Right hindlimb (tissue), 1 donor: ENCODE measurements around the gene FLCN.
A peak's percentile ranks its signal among the peaks of the same experiment; 100 is the strongest.

ENCODE experiments used
- DNase-seq: peaks from one replicate; pipeline ENCODE4 v3.0.0-alpha.2; 2018

Gene FLCN

DNA sequence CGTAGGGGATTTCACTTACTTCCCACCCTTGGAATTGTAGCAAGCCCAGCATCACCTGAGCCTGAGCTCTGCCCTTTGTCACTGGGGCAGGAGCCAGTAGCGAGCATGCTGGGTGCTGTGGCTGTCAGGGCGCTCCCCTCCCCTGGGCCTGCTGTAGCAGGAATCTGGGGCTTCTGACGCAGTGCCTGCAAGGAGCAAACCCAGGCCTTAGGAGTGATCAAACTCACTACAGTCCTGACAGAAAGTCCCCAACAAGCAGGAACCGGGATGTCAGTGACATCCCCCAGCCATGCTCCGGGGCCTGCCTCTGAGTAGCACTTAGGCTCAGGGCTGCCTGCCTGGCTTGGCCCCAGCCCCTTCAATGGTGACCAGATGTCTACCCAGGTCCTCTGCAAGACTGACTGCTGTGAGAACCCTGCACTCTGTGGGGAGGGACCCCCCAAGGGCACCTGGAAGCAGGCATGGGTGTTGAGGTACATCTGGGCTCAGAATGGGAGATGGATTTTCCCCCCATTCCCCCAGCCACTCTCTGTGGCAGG lies 54.3 kb downstream of the FLCN start:
- no peak for DNase-seq

GRCh38 chr17:17181666-17182597 lies 55.0 kb downstream of the FLCN start:
- no peak for DNase-seq

GRCh38 chr17:17180741-17181525 lies 56.0 kb downstream of the FLCN start:
- DNase-seq, result no peak

DNA sequence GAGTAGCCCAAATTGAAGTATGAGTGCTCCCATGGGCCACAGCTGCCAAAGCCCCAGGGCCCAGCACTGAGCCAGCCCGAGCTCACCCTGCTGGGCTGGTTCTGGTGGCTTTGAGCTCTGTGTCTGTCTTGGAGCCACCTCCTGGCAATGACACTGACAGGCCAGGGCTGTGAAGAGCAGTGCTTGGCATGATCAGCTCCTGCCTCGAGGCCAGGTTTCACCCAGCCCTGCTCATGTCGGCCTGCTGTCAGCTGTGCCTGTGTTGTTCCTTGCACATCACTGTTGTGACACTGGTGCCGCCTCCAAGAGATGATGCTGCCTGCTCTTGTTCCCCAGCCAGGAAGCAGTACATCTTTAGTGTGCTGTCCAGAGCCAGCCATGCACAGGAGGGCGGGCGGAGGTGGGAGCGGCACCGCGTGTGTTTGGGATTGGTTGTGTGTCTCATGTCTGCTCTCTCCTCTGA lies 56.8 kb downstream of the FLCN start:
- DNase-seq, result no peak

DNA sequence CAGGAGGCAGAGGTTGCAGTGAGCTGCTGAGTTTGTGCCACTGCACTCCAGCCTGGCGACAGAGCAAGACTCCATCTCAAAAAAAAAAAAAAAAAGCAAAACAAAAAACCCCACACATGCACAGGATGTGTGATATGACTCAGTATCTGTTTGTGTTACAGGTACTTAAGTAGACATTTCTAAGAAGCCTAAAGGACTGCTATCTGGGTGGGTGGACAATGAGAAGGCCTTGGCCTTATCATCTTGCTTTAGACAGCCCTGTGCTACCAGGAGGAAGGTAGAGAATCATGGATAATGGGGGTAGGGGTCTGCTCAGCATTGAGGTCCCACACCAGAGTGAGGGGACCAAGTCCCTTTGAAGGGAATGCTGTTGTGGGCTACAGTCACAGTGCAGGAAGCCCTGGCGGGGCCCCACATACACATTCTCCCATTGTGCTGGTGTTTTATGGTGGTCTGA lies 57.6 kb downstream of the FLCN start:
- DNase-seq, result no peak

DNA sequence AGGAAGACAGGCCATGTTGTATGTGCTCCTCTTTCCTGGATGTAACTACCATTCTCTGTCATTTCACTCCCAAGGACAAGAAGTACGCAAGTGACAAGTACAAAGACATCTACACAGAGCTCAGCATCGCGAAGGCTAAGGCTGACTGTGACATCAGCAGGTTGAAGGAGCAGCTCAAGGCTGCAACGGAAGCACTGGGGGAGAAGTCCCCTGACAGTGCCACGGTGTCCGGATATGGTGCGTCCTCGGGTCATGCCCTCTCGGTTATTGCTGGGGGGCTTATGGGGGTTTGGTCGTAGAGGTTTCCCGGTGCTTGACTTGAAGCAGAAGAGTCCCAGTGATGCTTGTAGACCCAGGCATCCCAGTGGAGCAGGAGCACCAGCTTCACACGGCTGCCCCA lies 59.8 kb downstream of the FLCN start:
- no peak for DNase-seq

- no peak for DNase-seq
Observed at GRCh38 chr17:17176341-17176740, 60.6 kb downstream of the FLCN start.

DNA sequence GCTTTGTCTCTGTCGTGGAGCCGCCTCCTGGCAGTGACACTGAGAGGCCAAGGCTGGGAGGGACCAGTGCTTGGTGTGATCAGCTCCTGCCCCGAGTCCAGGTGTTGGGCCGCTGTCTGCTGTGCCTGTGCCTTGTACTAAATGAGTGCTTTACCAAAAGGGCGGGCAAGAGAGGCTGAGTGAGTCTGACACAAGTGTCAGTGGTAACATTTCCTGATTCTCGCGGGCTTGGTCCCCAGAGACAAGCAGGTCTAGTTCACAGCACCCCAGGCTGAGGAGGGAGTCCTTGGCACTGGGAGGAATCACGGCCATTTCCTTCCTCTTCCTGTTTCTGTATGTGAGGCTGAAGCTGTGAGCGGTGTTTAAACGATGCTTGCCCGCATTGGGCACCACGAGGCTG lies 61.1 kb downstream of the FLCN start:
- DNase-seq, result no peak

DNA sequence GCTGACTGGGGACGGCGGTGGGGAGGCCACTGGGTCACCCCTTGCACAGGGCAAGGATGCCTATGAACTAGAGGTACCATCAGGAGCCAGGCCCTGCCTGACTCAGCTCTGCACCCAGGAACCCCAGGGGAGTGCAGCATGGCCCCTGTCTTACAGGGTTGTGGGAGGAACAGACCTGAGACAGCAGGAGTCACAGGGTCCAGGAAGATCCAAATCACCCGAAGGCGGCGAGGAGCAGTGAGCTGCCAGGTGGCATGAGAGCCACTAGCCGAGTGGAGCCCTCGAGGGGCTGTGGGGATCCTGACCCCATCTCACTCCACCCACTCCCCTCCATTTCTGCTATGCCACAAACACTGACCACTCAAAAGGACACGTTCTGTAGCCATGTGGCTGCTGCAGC lies 61.6 kb downstream of the FLCN start:
- DNase-seq, result no peak

DNA sequence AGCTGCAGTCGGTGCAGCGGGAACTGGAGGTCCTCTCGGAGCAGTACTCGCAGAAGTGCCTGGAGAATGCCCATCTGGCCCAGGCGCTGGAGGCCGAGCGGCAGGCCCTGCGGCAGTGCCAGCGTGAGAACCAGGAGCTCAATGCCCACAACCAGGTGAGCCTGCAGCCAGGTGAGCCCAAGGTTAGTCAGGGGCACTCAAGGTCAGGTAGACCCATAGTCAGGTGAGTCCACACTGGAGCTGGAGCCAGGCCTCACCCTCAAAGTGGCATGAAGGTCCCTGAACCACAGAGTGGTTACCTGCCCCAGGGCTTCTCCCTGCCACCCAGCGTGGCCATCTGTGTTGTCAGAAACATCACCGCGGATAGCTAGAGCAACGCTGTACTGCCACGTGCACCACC lies 63.0 kb downstream of the FLCN start:
- no peak for DNase-seq

GRCh38 chr17:17172990-17173389 lies 64.0 kb downstream of the FLCN start:
- no peak for DNase-seq

DNA sequence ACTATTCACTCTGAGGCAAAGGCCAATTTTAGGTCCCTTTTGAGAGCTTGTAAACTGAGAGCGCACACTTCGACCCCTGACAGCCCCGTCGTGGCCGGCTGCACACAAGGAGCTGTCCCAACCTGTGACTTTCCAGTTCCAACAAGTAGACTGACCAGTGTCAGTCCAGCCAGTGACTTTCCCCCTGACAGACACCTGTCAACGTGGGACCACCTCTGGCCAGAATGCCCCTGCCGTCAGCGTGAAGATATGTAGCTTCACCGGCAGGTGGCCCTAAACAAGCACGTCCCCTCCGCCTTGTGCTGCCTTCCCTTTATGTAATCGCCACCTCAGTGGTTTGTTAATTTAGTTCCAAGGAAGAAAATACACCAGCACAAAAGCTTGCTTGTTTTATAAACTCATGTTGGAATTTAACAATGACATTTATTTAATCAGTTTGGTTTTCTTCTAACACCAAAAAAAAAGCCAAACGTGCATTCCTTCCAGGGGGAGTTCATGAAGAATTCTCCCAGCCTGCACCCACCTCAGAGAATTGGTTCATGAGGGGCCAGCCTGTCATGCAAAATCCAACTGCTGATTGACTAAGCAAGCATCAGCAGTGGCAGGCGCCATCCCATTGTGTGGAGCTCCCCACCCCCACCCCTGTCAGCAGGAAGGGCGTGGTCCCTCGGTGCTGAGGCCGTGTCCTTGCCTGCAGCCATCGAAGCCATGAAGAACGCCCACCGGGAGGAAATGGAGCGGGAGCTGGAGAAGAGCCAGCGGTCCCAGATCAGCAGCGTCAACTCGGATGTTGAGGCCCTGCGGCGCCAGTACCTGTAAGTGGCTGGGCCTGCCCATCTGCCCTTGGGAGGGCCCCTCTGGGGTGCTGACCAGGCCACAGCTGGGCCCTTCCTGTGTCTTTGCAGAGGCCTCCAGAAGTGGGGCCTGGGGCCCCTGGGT lies 64.7 kb downstream of the FLCN start:
- DNase-seq, result peak; percentile 39

DNA sequence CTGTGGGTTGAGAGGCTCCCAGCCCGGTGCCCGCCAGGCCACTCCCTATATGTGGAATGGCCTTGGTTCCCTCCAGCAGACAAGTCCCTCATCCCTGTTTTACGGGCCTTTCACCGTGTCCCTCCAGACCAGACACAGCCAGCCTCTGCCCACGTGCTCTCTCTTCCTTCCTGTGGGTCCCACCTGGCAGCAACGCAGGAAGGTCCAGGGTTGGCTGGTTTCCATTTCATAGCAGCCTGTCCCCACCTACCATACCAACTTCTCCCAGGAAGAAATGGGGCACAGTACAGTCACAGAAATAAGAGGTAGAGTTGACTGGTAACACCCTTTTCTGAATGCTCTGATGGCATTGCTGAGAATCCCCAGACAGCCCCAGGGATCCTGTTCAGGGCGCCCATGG lies 65.8 kb downstream of the FLCN start:
- DNase-seq, result no peak

GRCh38 chr17:17170346-17170985 lies 66.5 kb downstream of the FLCN start:
- DNase-seq, result no peak

DNA sequence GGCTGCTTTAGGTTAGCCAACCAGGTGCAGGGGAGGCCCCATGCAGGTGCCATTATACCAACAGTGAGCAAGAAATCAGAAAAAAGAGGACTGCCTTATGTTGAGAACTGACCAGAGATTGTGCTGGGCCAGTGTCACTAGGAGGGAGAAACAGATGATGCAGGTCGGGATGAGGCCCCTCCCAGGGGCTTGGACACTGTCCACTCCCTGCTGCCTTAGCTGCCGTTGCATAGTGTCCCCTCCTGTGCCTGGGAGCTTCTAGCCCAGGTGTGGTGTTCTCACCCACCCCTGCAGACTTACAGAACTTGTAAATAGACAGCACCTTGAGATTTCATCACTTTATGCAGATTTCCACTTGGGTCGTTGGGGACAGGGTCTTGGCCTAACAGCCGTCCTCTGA lies 67.6 kb downstream of the FLCN start:
- DNase-seq, result no peak

GRCh38 chr17:17168401-17168800 lies 68.6 kb downstream of the FLCN start:
- no peak for DNase-seq

DNA sequence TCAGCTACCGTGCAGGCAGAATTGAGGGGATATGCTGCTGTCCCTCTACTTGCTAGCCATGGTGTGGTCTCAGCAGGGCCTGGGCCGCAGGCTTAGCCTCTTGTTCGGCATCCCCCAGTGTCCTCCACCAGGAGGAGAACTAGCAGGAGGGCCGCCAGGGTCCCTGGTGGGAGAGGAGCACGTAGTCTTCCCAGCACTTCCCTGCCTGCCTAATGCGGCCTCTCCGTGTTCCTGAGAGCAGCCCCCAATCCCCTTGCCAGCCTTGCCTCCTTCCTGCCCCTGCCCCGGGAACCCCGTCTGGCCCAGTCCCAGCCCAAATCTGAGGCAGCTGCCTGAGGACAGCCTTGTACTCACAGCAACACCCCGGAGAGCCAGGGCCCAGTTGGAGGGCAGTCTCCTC lies 69.0 kb downstream of the FLCN start:
- no peak for DNase-seq

DNA sequence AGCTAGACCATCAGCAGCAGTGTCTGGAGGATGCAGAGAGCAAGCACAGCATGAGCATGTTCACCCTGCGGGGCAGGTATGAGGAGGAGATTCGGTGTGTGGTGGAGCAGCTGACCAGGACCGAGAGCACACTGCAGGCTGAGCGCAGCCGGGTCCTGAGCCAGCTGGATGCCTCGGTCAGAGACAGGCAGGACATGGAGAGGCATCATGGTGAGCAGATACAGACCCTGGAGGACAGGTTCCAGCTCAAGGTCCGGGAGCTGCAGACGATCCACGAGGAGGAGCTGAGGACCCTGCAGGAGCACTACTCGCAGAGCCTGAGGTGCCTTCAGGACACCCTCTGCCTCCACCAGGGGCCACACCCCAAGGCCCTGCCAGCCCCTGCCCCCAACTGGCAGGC lies 69.6 kb downstream of the FLCN start:
- DNase-seq, result no peak

GRCh38 chr17:17166446-17166845 lies 70.5 kb downstream of the FLCN start:
- no peak for DNase-seq

- no peak for DNase-seq
Observed at GRCh38 chr17:17165666-17166308, 71.2 kb downstream of the FLCN start.

DNA sequence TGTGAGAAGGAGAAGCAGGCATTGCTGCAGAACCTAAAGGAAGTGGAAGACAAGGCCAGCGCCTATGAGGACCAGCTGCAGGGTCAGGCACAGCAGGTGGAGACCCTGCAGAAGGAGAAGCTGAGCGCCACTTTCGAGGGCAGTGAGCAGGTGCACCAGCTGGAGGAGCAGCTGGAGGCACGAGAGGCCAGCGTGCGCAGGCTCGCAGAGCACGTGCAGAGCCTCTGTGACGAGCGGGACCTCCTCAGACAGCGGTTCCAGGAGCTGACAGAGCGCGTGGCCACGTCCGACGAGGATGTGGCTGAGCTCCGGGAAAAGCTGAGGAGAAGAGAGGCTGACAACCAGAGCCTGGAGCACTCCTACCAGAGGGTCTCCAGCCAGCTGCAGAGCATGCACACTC lies 72.3 kb downstream of the FLCN start:
- no peak for DNase-seq
